Kidney epithelial cell (primary cell): ENCODE data around the gene CADM2. TPM values are rescaled to one million over a fixed set of nuclear protein-coding genes. Genes with fewer than 3 reads are reported as not detected.

Experiments
- DNase-seq: peaks from one replicate; pipeline ENCODE4 v3.0.0-alpha.2; 2010; ENCODE audit warnings: low read depth
- H3K27me3 ChIP-seq: 2 replicates; pipeline ENCODE4 v1.6.0; 2011; ENCODE audit warnings: low read length; ENCODE audit not compliant: control insufficient read depth, insufficient read depth
- H3K36me3 ChIP-seq: 2 replicates; pipeline ENCODE4 v1.5.1; 2011; ENCODE audit warnings: low read length; ENCODE audit not compliant: control insufficient read depth, insufficient read depth
- H3K4me3 ChIP-seq: 2 replicates; pipeline ENCODE4 v1.5.1; 2011; ENCODE audit warnings: low read depth, mild to moderate bottlenecking, control low read depth, low read length
- CTCF ChIP-seq: IDR thresholded peaks from 2 replicates; pipeline ENCODE4 v1.5.1; 2011; ENCODE audit warnings: mild to moderate bottlenecking, moderate library complexity, low read length, control low read depth, inconsistent platforms; ENCODE audit not compliant: insufficient read depth, poor library complexity, severe bottlenecking
- total RNA-seq: library from RNA; depleted of rRNA; stranded (reverse); fragments of >200 nt; gene quantifications from 2 replicates; pipeline ENCODE4 v1.2.3, GENCODE V29; 2015

The CADM2 gene
- total RNA-seq, 1 donor from 2014 or later = 0.42 TPM

GRCh38 chr3:85228966-85229365 lies 270.2 kb downstream of the CADM2 start:
- H3K4me3 ChIP-seq = no peak overlapping the region
- no peak for DNase-seq
- H3K27me3 ChIP-seq = no peaks in the 10 kb centered on the region
- TF ChIP-seq CTCF = no peak
- no peaks in the 10 kb centered on the region for H3K36me3 ChIP-seq

GRCh38 chr3:85244091-85244490 lies 285.3 kb downstream of the CADM2 start:
- no peak for DNase-seq
- Histone ChIP-seq H3K27me3 (no peaks in the 10 kb centered on the region), H3K4me3 (no peak overlapping the region), H3K36me3 (no peaks in the 10 kb centered on the region)
- TF ChIP-seq CTCF = no peak

- H3K36me3 ChIP-seq = no peaks in the 10 kb centered on the region
- no peak for DNase-seq
- no peak for TF ChIP-seq CTCF
- H3K27me3 ChIP-seq = no peaks in the 10 kb centered on the region
- H3K4me3 ChIP-seq = no peak overlapping the region
These were observed 285.7 kb downstream of the CADM2 start for GRCh38 chr3:85244519-85244918.

- Histone ChIP-seq H3K36me3 (no peaks in the 10 kb centered on the region), H3K4me3 (no peak overlapping the region)
These were observed 293.0 kb downstream of the CADM2 start for GRCh38 chr3:85251766-85252165.

GRCh38 chr3:85252686-85253085 lies 293.9 kb downstream of the CADM2 start:
- TF ChIP-seq CTCF = no peak
- Histone ChIP-seq H3K36me3 (no peaks in the 10 kb centered on the region), H3K27me3 (no peaks in the 10 kb centered on the region), H3K4me3 (no peak overlapping the region)
- DNase-seq = no peak

More at GRCh38 chr3:85251766-85252165, 293.0 kb downstream of the CADM2 start:
- no peak for TF ChIP-seq CTCF
- DNase-seq = no peak
- no peaks in the 10 kb centered on the region for H3K27me3 ChIP-seq

GRCh38 chr3:85254738-85255137 lies 295.9 kb downstream of the CADM2 start:
- Histone ChIP-seq H3K27me3 (no peaks in the 10 kb centered on the region), H3K36me3 (no peaks in the 10 kb centered on the region), H3K4me3 (no peak overlapping the region)
- TF ChIP-seq CTCF = no peak
- no peak for DNase-seq
